MM.1S (cell line): ENCODE measurements around the gene SCUBE1.

Experiments
- DNase-seq: peaks from one replicate; pipeline ENCODE4 v3.0.0-alpha.2; 2015
- H2AFZ ChIP-seq: fragments of 300-600 bp; sonication (generic); 2 replicates; pipeline ENCODE4 v1.6.0; 2016; ENCODE audit warnings: antibody characterized with exemption, low read length
- H3F3A ChIP-seq: fragments of 300-600 bp; sonication (generic); 2 replicates; pipeline ENCODE4 v1.6.1; 2016; ENCODE audit warnings: mild to moderate bottlenecking, antibody characterized with exemption, low read length, moderate library complexity, mixed read lengths; ENCODE audit not compliant: insufficient read depth
- H3K27ac ChIP-seq: fragments of 300-600 bp; sonication (generic); 2 replicates; pipeline ENCODE4 v1.5.1; 2016; ENCODE audit warnings: mild to moderate bottlenecking, low read length
- H3K27me3 ChIP-seq: fragments of 300-600 bp; sonication (generic); replicated peaks from 2 replicates; pipeline ENCODE4 v1.6.0; 2016; ENCODE audit warnings: low read length; ENCODE audit not compliant: insufficient read depth
- H3K36me3 ChIP-seq: fragments of 300-600 bp; sonication (generic); replicated peaks from 2 replicates; pipeline ENCODE4 v1.6.1; 2016; ENCODE audit warnings: mild to moderate bottlenecking, low read length, mixed read lengths; ENCODE audit not compliant: insufficient read depth
- H3K4me1 ChIP-seq: fragments of 300-600 bp; sonication (generic); 2 replicates; pipeline ENCODE4 v1.6.1; 2016; ENCODE audit warnings: low read length, mixed read lengths
- H3K4me2 ChIP-seq: fragments of 300-600 bp; sonication (generic); 2 replicates; pipeline ENCODE4 v1.6.0; 2016; ENCODE audit warnings: low read depth, low read length
- H3K4me3 ChIP-seq: fragments of 300-600 bp; sonication (generic); 2 replicates; pipeline ENCODE4 v1.5.1; 2016; ENCODE audit warnings: low read length, mixed read lengths
- H3K79me2 ChIP-seq: fragments of 300-600 bp; sonication (generic); 2 replicates; pipeline ENCODE4 v1.6.1; 2016; ENCODE audit warnings: mixed run types, low read length, mixed read lengths
- H3K9ac ChIP-seq: fragments of 300-600 bp; sonication (generic); 2 replicates; pipeline ENCODE4 v1.6.1; 2016; ENCODE audit warnings: low read length, mixed read lengths
- H3K9me2 ChIP-seq: fragments of 300-600 bp; sonication (generic); replicated peaks from 2 replicates; pipeline ENCODE4 v1.6.1; 2016; ENCODE audit warnings: mild to moderate bottlenecking, low read length, mixed read lengths; ENCODE audit not compliant: insufficient read depth
- H3K9me3 ChIP-seq: fragments of 300-600 bp; sonication (generic); replicated peaks from 2 replicates; pipeline ENCODE4 v1.6.1; 2016; ENCODE audit warnings: mild to moderate bottlenecking, low read length, mixed read lengths; ENCODE audit not compliant: insufficient read depth
- H4K20me1 ChIP-seq: fragments of 300-600 bp; sonication (generic); 2 replicates; pipeline ENCODE4 v1.6.1; 2016; ENCODE audit warnings: mild to moderate bottlenecking, low read length, moderate library complexity, mixed read lengths; ENCODE audit not compliant: insufficient read depth
- CTCF ChIP-seq: fragments of 300-600 bp; sonication (generic); IDR thresholded peaks from 2 replicates; pipeline ENCODE4 v1.5.1; 2016; ENCODE audit warnings: antibody characterized with exemption, low read length, mixed read lengths
- EZH2 ChIP-seq: fragments of 300-600 bp; sonication (generic); optimal IDR thresholded peaks from 2 replicates; pipeline ENCODE3; 2017; ENCODE audit warnings: low read depth, mild to moderate bottlenecking, antibody characterized with exemption, low read length, mixed read lengths
- EZH2phosphoT487 ChIP-seq: fragments of 300-600 bp; sonication (generic); IDR thresholded peaks from 2 replicates; pipeline ENCODE4 v1.6.1; 2018; ENCODE audit warnings: antibody characterized with exemption, low read length

The SCUBE1 gene

GRCh38 chr22:43381693-43382092, 38.5 kb upstream of the SCUBE1 start:
- no peak for DNase-seq
- Histone ChIP-seq H2AFZ (no peak overlapping the region), H3K79me2 (no peaks in the 10 kb centered on the region), H3F3A (peaks cover 11% of the 10 kb centered on the region), H3K27me3 (no peaks in the 10 kb centered on the region), H3K4me2 (no peak overlapping the region), H3K9me2 (no peaks in the 10 kb centered on the region), H3K36me3 (no peaks in the 10 kb centered on the region), H3K4me1 (peaks cover 18% of the 10 kb centered on the region), H3K27ac (no peak overlapping the region), H4K20me1 (no peaks in the 10 kb centered on the region), H3K4me3 (no peak overlapping the region), H3K9ac (no peak overlapping the region), H3K9me3 (no peaks in the 10 kb centered on the region)
- TF ChIP-seq CTCF (no peak), EZH2phosphoT487 (no peak), EZH2 (no peak)

GRCh38 chr22:43377896-43378704, 34.9 kb upstream of the SCUBE1 start:
- no peaks in the 10 kb centered on the region for H3K9me3 ChIP-seq
- H3K36me3 ChIP-seq, result no peaks in the 10 kb centered on the region
- peaks cover 11% of the 10 kb centered on the region for H3F3A ChIP-seq
- peak; percentile 95 for DNase-seq
- peak overlapping the region; percentile 77 for H3K4me2 ChIP-seq
- H3K4me3 ChIP-seq, result peak overlapping the region; percentile 34
- TF ChIP-seq EZH2phosphoT487 (no peak), CTCF (no peak), EZH2 (no peak)
- peaks cover 18% of the 10 kb centered on the region for H3K4me1 ChIP-seq
- H3K27me3 ChIP-seq, result no peaks in the 10 kb centered on the region
- H3K27ac ChIP-seq, result peak overlapping the region; percentile 73; the same call in 1 of the 2 replicates
- no peaks in the 10 kb centered on the region for H3K79me2 ChIP-seq
- no peaks in the 10 kb centered on the region for H4K20me1 ChIP-seq
- H3K9me2 ChIP-seq, result no peaks in the 10 kb centered on the region
- H2AFZ ChIP-seq, result no peak overlapping the region
- peak overlapping the region; percentile 24; the same call in 1 of the 2 replicates for H3K9ac ChIP-seq

- H3K9ac ChIP-seq, result no peak overlapping the region
- no peak for TF ChIP-seq EZH2phosphoT487
- TF ChIP-seq CTCF, result no peak
- TF ChIP-seq EZH2, result no peak
- peaks cover 11% of the 10 kb centered on the region for H3F3A ChIP-seq
- no peaks in the 10 kb centered on the region for H3K9me2 ChIP-seq
- H3K36me3 ChIP-seq, result no peaks in the 10 kb centered on the region
- H3K4me1 ChIP-seq, result peaks cover 18% of the 10 kb centered on the region
- no peak for DNase-seq
- no peak overlapping the region for H3K4me3 ChIP-seq
- H2AFZ ChIP-seq, result no peak overlapping the region
- H3K27me3 ChIP-seq, result no peaks in the 10 kb centered on the region
- no peaks in the 10 kb centered on the region for H4K20me1 ChIP-seq
- peak overlapping the region; percentile 73; the same call in 1 of the 2 replicates for H3K27ac ChIP-seq
- no peaks in the 10 kb centered on the region for H3K79me2 ChIP-seq
- H3K9me3 ChIP-seq, result no peaks in the 10 kb centered on the region
- peak overlapping the region; percentile 77 for H3K4me2 ChIP-seq
Measured at GRCh38 chr22:43377548-43377895, 34.4 kb upstream of the SCUBE1 start.
